ENCODE data around the gene CFD.
"Not testable (repeated sequence)": the region's sequence is repeated elsewhere in the genome, so short reads cannot be mapped to it uniquely, and the experiment has no call there.

DNA sequence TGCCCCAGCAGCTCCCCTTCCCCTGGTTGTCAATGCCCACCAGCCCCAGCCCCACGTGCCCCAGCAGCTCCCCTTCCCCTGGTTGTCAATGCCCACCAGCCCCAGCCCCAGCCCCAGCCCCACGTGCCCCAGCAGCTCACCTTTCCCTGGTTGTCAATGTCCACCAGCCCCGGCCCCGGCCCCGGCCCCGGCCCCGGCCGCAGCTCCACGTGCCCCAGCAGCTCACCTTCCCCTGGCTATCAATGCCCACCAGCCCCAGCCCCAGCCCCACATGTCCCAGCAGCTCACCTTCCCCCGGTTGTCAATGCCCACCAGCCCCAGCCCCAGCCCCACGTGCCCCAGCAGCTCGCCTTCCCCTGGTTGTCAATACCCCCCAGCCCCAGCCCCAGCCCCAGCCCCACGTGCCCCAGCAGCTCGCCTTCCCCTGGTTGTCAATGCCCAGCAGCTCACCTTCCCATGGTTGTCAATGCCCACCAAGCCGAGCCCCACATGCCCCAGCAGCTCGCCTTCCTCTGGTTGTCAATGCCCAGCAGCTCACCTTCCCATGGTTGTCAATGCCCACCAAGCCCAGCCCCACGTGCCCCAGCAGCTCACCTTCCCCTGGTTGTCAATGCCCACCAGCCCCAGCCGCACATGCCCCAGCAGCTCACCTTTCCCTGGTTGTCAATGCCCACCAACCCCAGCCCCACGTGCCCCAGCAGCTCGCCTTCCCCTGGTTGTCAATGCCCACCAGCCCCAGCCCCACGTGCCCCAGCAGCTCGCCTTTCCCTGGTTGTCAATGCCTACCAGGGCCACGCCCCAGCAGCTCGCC lies 19.5 kb downstream of the CFD start:
- TF ChIP-seq CTCF (conservative IDR thresholded peaks at IDR 0.05); EZH2 (IDR thresholded peaks at IDR 0.05; ENCODE audit: low read depth): not testable (repeated sequence)
